SK-N-SH (cell line): ENCODE measurements around the gene TMEM269. TPM values are rescaled to one million over a fixed set of nuclear protein-coding genes. Genes with fewer than 3 reads are reported as not detected.

ENCODE experiments used
- CTCF ChIA-PET: fragments of 300-600, 350-600 bp; formaldehyde crosslinking; extraction: SDS; loops from one replicate; lab custom pipeline; 2021; lab: Yijun Ruan, JAX
- POLR2A ChIA-PET: fragments of 350-600 bp; sonication (Branson Sonifier 250); formaldehyde crosslinking; extraction: SDS; loops from one replicate; lab custom pipeline; 2020; ENCODE audit warnings: antibody characterized with exemption, inconsistent platforms; lab: Yijun Ruan, JAX
- DNase-seq: peaks from one replicate; pipeline ENCODE4 v3.0.0; 2012
- H2AFZ ChIP-seq: fragments of 200-600 bp; sonication (generic); 2 replicates; pipeline ENCODE4 v1.8.1; 2016; ENCODE audit warnings: antibody characterized with exemption, mild to moderate bottlenecking, low read depth
- H3F3A ChIP-seq: fragments of 200-600 bp; sonication (generic); replicated peaks from 2 replicates; pipeline ENCODE3; 2016; ENCODE audit warnings: antibody characterized with exemption, mild to moderate bottlenecking; ENCODE audit not compliant: insufficient read depth
- H3K27ac ChIP-seq, 2 experiments: fragments of 200-500 bp in 1 of 2; fragments of 200-600 bp in 1 of 2; sonication (Bioruptor generic) in 1 of 2; sonication (generic), shearing (Covaris generic) in 1 of 2; 2 replicates each; pipeline versions ENCODE4 v1.5.1 to v1.6.1; 2014 to 2016; ENCODE audit warnings: low read depth in 2 of 2, inconsistent platforms in 1 of 2, low read length in 1 of 2, mild to moderate bottlenecking in 1 of 2, mixed read lengths in 1 of 2
- H3K27me3 ChIP-seq: fragments of 200-600 bp; sonication (generic), shearing (Covaris generic); 2 replicates; pipeline ENCODE4 v1.6.1; 2016; ENCODE audit warnings: mixed run types; ENCODE audit not compliant: insufficient read depth
- H3K36me3 ChIP-seq, 2 experiments: fragments of 200-500 bp in 1 of 2; fragments of 200-600 bp in 1 of 2; sonication (Bioruptor generic) in 1 of 2; sonication (generic) in 1 of 2; replicated peaks in 1 of 2; 2 replicates each; pipeline versions ENCODE3 to v1.5.1; 2014 to 2016; ENCODE audit warnings: low read length in 1 of 2, mild to moderate bottlenecking in 1 of 2; ENCODE audit not compliant: insufficient read depth in 2 of 2, control insufficient read depth in 1 of 2
- H3K4me1 ChIP-seq, 2 experiments: fragments of 200-500 bp in 1 of 2; fragments of 200-600 bp in 1 of 2; sonication (Bioruptor generic) in 1 of 2; sonication (generic), shearing (Covaris generic) in 1 of 2; 2 replicates each; pipeline versions ENCODE4 v1.5.1 to v1.6.1; 2014 to 2016; ENCODE audit warnings: low read depth in 1 of 2, low read length in 1 of 2, mixed run types in 1 of 2; ENCODE audit not compliant: insufficient read depth in 2 of 2, control insufficient read depth in 1 of 2
- H3K4me2 ChIP-seq: fragments of 200-600 bp; sonication (generic), shearing (Covaris generic); 2 replicates; pipeline ENCODE4 v1.6.1; 2017; ENCODE audit warnings: mixed run types
- H3K4me3 ChIP-seq, 2 experiments: fragments of 200-500 bp in 1 of 2; fragments of 200-600 bp in 1 of 2; sonication (Bioruptor generic) in 1 of 2; sonication (generic), shearing (Covaris generic) in 1 of 2; 2 replicates each; pipeline versions ENCODE4 v1.5.1 to v1.8.1; 2014 to 2016; ENCODE audit warnings: low read depth in 2 of 2, inconsistent platforms in 1 of 2, low read length in 1 of 2, mild to moderate bottlenecking in 1 of 2, mixed read lengths in 1 of 2, moderate library complexity in 1 of 2
- H3K79me2 ChIP-seq: fragments of 200-600 bp; sonication (generic); 2 replicates; pipeline ENCODE4 v1.8.1; 2017; ENCODE audit warnings: mild to moderate bottlenecking; ENCODE audit not compliant: insufficient read depth
- H3K9ac ChIP-seq: fragments of 200-600 bp; sonication (generic); 2 replicates; pipeline ENCODE4 v1.6.1; 2017; ENCODE audit warnings: mixed run types
- H3K9me2 ChIP-seq: fragments of 200-600 bp; sonication (generic); 2 replicates; pipeline ENCODE4 v1.6.1; 2017; ENCODE audit warnings: mixed run types
- H3K9me3 ChIP-seq: fragments of 200-600 bp; sonication (generic); 2 replicates; pipeline ENCODE4 v1.6.1; 2017; ENCODE audit warnings: mixed run types, mild to moderate bottlenecking, moderate library complexity
- H4K20me1 ChIP-seq: fragments of 200-600 bp; sonication (generic); 2 replicates; pipeline ENCODE4 v1.6.1; 2017; ENCODE audit warnings: mild to moderate bottlenecking, mixed run types; ENCODE audit not compliant: insufficient read depth
- CHD2 ChIP-seq: fragments of 150-350 bp; IDR thresholded peaks from 2 replicates; pipeline ENCODE4 v1.6.1; 2018; ENCODE audit warnings: low read length; ENCODE audit not compliant: partially characterized antibody
- CTCF ChIP-seq: fragments of 200-600 bp; sonication (generic); IDR thresholded peaks from 2 replicates; pipeline ENCODE4 v1.6.1; 2017; ENCODE audit warnings: antibody characterized with exemption, mild to moderate bottlenecking, moderate library complexity
- EP300 ChIP-seq, 2 experiments: IDR thresholded peaks; 2 replicates each; pipeline versions ENCODE4 v1.4.0 to v1.6.1; 2012; ENCODE audit warnings: borderline replicate concordance in 1 of 2, low read depth in 1 of 2, low read length in 1 of 2
- FOSL2 ChIP-seq: IDR thresholded peaks from 2 replicates; pipeline ENCODE4 v1.4.0; 2012; ENCODE audit warnings: low read depth, mild to moderate bottlenecking, moderate library complexity, borderline replicate concordance
- GATA2 ChIP-seq: sonication (generic); formaldehyde crosslinking; IDR thresholded peaks from 2 replicates; pipeline ENCODE4 v1.5.0; 2020; ENCODE audit warnings: mild to moderate bottlenecking, missing genetic modification reagents
- MAX ChIP-seq: IDR thresholded peaks from 2 replicates; pipeline ENCODE4 v1.4.0; 2012; ENCODE audit warnings: low read depth
- MXI1 ChIP-seq: IDR thresholded peaks from 2 replicates; pipeline ENCODE4 v1.6.1; 2012; ENCODE audit warnings: mild to moderate bottlenecking, low read depth, low read length, improper control_type of control experiment
- NFIC ChIP-seq: IDR thresholded peaks from 2 replicates; pipeline ENCODE4 v1.4.0; 2012; ENCODE audit warnings: borderline replicate concordance
- NRF1 ChIP-seq: IDR thresholded peaks from 2 replicates; pipeline ENCODE4 v1.6.1; 2012; ENCODE audit warnings: low read depth, mild to moderate bottlenecking, low read length
- RAD21 ChIP-seq: IDR thresholded peaks from 2 replicates; pipeline ENCODE4 v1.6.1; 2012; ENCODE audit warnings: mild to moderate bottlenecking, low read length
- REST ChIP-seq: IDR thresholded peaks from 2 replicates; pipeline ENCODE4 v1.6.1; 2012; ENCODE audit warnings: mild to moderate bottlenecking, low read depth, low read length, moderate library complexity
- SIN3A ChIP-seq: IDR thresholded peaks from 2 replicates; pipeline ENCODE4 v1.6.1; 2012; ENCODE audit warnings: low read depth, mild to moderate bottlenecking, low read length, moderate library complexity, borderline replicate concordance
- SMC3 ChIP-seq: IDR thresholded peaks from 2 replicates; pipeline ENCODE4 v1.6.1; 2012; ENCODE audit warnings: low read depth, low read length, improper control_type of control experiment
- TAF1 ChIP-seq: IDR thresholded peaks from 2 replicates; pipeline ENCODE4 v1.6.1; 2012; ENCODE audit warnings: low read depth, mild to moderate bottlenecking, low read length, moderate library complexity, borderline replicate concordance
- TCF12 ChIP-seq: IDR thresholded peaks from 2 replicates; pipeline ENCODE4 v1.4.0; 2012
- WGBS: methylation state at CpG from one replicate; pipeline ENCODE4 v1.1.6; 2017; ENCODE audit warnings: low lambda C conversion rate; 5-methylcytosine and 5-hydroxymethylcytosine counted together
- polyA plus RNA-seq, 3 experiments: library from polyadenylated mRNA; depleted of rRNA; stranded (reverse); fragments of >200 nt; gene quantifications; 2 replicates each; pipeline ENCODE4 v1.2.3, GENCODE V29; 2012

The TMEM269 gene
- polyA plus RNA-seq, 1 of the 3 experiments (the other 2 are of a cell fraction) = 0.05 TPM

GRCh38 chr1:42848823-42849537 lies 64.2 kb downstream of the TMEM269 start:
- DNase-seq = no peak
- POLR2A ChIA-PET = interaction anchor here (0.6 kb wide), 1 partner anchor 126 kb away, joined by 5 read pairs; no protein-coding TSS in a partner anchor

More at GRCh38 chr1:42848823-42849537, 64.2 kb downstream of the TMEM269 start:
- H3K9me3 ChIP-seq = no peaks in the 10 kb centered on the region
- H4K20me1 ChIP-seq = no peaks in the 10 kb centered on the region
- CTCF ChIA-PET = interaction anchor here (1.2 to 3.3 kb wide), 3 partner anchors 14 to 224 kb away, joined by 4 to 16 read pairs (median 5); no protein-coding TSS in a partner anchor
- H3K79me2 ChIP-seq = peaks cover 26% of the 10 kb centered on the region; the same call in 1 of the 2 replicates
- no peak overlapping the region for H2AFZ ChIP-seq
- H3F3A ChIP-seq = peaks cover 5% of the 10 kb centered on the region
- WGBS = 90% methylated on average over 2 of the region's 2 CpGs
- no peak overlapping the region for H3K4me3 ChIP-seq
- H3K27ac ChIP-seq = no peak overlapping the region
- H3K4me2 ChIP-seq = no peak overlapping the region
- H3K4me1 ChIP-seq = peaks cover 0 to 11% of the 10 kb centered on the region in 2 experiments; a peak in 2 of 4 replicates
- TF ChIP-seq GATA2 (CRISPR knock-in tag) = no peak
- TF ChIP-seq NRF1 = no peak
- TF ChIP-seq RAD21 = no peak
- TF ChIP-seq NFIC = no peak
- TF ChIP-seq FOSL2 = no peak
- no peak for TF ChIP-seq SMC3
- TF ChIP-seq TAF1 = no peak
- TF ChIP-seq REST = no peak
- no peak for TF ChIP-seq CHD2
- TF ChIP-seq MAX = no peak
- no peak for TF ChIP-seq CTCF
- TF ChIP-seq SIN3A = no peak
- TF ChIP-seq EP300 (IDR thresholded peaks at IDR 0.05; ENCODE audit: borderline replicate concordance in 1 of 2, low read depth in 1 of 2, low read length in 1 of 2) = no peak
- no peak for TF ChIP-seq MXI1
- TF ChIP-seq TCF12 = no peak
- H3K9me2 ChIP-seq = no peaks in the 10 kb centered on the region
- H3K27me3 ChIP-seq = no peaks in the 10 kb centered on the region
- H3K36me3 ChIP-seq = peaks cover 16 to 22% of the 10 kb centered on the region in 2 experiments
- H3K9ac ChIP-seq = no peak overlapping the region
